GM19324 (cell line): ENCODE results near the gene UTS2R.

ENCODE experiments used
- ATAC-seq: cut with Tn5 transposase; IDR thresholded peaks from one replicate; pipeline ENCODE4 v1.9.1; 2021; ENCODE audit warnings: mild to moderate bottlenecking, moderate library complexity; ENCODE audit not compliant: unreplicated experiment, low FRiP score

UTS2R gene

DNA sequence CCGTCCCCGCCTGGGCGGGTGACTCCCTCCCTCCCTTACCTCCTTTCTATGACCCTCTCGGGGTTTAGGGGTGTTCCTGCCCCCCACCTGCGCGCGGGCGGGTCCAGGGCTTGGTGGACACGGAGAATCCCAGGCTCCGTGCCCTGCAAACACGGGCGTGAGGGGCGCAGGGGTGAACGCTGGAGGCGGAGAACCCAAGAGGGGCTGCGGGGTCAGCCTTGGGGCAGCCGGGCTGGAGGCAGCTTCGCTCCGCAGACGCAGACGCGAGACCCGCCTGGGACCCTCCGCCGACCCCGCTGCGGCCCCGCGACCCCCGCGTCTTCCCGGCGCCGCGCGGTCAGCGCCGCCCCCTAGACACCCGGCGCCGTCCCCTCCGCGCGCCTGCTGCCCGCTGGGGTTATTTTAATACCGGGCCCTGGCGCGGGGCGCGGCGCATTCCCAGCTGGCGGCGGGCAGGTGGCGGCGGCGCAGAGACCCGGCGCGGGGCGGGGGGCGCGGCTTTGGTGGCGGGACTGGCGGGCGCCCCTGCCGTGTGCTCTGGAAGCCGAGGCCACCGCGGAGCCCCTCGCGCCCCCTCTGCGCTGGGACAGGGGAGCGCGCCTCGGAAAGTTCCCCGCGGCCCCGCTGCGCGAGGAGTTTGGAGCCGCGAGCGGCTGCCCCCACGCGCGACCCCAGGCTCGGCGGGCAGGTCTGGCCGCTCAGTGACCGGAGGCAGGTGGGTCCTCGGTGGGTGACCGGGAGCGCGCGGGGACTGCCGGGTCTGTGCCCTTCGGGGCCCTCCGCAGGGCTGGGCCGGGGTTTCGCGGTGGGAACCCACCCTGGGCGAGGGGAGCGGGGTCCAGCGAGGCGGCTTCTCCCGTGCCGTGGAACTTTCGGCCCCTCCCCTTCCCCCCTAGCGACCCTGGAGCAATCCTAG lies at the start of gene UTS2R:
Gene UTS2R (plus strand): TSS at position 433 of the 916 bp plus-strand sequence. CDS start 2,560 bp downstream, outside the sequence.
- no peak for ATAC-seq

DNA sequence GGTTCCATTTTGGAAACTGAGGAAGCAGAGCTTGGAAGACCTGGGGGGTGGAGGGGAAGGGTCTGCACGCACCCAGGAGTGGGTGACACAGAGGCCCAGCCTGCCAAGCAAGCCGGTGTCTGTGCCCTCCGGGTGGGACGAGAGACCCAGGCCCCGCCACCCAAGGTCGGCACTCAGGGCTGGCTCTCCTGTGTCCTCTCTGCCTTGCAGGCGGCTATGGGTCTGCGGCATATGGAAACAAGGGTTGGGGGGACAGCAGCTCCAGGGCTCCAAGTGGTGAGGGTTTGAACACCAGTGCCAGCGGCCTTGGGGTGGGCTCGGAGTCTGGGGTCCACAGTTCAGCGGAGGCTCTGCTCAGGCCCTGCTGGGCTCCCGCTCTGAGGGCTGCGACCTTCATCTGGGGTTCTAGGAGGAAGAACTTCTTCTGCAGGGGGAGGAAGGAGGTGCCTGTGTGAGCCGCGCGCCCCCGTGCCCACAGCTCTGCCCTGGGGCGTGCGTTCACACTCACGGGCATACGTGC lies 49.6 kb upstream of the UTS2R start:
- ATAC-seq: no peak

GRCh38 chr17:82322526-82323453 lies 48.8 kb upstream of the UTS2R start:
- no peak for ATAC-seq

- no peak for ATAC-seq
Measured at GRCh38 chr17:82323514-82324234, 47.9 kb upstream of the UTS2R start.

GRCh38 chr17:82324566-82325285 lies 46.8 kb upstream of the UTS2R start:
- no peak for ATAC-seq

GRCh38 chr17:82325286-82326180 lies 46.0 kb upstream of the UTS2R start:
- no peak for ATAC-seq

DNA sequence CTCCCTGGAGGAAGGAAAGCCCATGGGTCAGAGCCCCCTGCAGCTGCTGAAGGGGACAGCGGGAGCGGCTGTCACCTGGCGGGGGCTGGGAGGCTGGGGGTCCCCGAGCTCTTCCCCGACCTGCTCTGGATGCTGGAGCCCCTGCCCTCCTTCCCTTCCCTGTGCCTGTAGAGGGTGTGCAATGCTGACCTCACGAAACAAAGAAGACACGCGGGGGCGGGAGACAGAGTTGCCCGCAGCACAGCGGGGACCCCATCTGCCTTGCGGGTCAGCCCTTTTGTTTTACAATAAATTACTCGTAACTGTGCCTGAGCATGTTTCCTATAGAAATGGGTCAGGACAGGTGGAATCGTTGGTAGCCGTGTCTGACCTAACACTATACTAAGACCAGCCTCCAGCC lies 44.3 kb upstream of the UTS2R start:
- ATAC-seq: no peak

GRCh38 chr17:82327757-82328140 lies 43.8 kb upstream of the UTS2R start:
- no peak for ATAC-seq

GRCh38 chr17:82328141-82328993 lies 43.2 kb upstream of the UTS2R start:
- ATAC-seq: no peak

- ATAC-seq: no peak
Measured at GRCh38 chr17:82328994-82329507, 42.5 kb upstream of the UTS2R start.

DNA sequence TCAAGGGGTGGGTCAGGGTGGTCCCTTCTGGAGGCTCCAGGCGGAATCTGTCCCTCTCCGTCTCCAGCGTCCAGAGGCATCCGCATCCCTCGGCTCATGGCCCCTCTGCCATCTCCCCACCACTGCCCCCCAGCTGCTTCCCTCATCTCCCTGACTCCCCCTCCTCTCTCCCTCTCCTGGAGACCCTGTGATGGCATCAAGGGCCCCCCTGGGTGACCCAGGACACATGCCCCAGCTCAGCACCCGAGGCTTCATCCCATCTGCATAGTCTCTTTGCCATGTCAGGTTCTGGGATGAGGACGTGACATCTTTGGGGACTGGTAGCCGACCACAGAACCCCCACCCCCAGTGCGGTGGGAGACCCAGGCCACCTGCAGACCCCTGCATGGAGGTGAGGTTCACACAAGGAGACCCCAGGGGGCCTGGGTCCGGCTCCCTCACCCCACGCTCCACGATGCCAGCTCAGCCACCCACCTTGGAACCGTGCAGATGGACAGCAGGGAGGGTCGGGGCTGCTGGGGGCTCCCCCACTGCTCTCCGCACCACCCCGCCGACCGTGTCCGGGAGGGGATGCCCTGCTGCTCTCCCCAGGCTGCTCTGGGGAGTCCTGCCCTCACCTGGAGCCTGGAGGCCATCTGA lies 41.8 kb upstream of the UTS2R start:
- ATAC-seq: no peak

- ATAC-seq: no peak
Measured at GRCh38 chr17:82330322-82331239, 41.0 kb upstream of the UTS2R start.

DNA sequence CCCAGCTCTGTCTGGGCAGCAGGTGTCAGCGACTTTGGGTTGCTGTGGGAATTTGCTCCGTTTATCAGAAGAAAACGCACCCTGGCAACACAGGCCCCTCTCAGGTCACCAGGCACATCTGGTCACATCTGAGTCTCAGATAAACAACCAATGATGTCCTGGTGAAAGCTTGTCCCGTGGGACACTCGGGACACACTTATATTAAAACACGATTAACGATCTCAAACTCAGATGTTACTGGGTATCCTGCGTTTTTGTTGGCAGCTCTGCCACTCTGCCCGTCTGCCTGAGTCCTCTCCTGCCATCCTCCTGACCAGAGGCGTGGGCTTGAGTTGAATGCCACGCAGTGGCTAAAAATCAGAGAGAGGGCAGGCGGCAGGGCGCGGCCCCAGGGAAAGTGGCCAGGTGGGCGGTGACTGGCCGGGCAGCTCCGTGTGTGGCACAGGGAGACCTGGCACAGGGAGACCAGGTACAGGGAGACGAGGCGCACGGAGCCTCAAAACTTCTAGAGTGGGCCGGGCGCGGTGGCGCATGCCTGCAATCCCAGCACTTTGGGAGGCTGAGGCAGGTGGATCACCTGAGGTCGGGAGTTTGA lies 40.1 kb upstream of the UTS2R start:
- no peak for ATAC-seq

GRCh38 chr17:82332669-82333278 lies 38.8 kb upstream of the UTS2R start:
- no peak for ATAC-seq
